LNCAP (cell line): Measurements from ENCODE around the gene FKBP14.

Experiments used
- CTCF ChIP-seq: fragments of 450-650 bp; IDR thresholded peaks from 2 replicates; pipeline ENCODE4 v1.5.1; 2017; ENCODE audit warnings: mild to moderate bottlenecking

Gene FKBP14

GRCh38 chr7:30029696-30030095 is 3.2 kb upstream of the FKBP14 start:
- TF ChIP-seq CTCF = no peak

DNA sequence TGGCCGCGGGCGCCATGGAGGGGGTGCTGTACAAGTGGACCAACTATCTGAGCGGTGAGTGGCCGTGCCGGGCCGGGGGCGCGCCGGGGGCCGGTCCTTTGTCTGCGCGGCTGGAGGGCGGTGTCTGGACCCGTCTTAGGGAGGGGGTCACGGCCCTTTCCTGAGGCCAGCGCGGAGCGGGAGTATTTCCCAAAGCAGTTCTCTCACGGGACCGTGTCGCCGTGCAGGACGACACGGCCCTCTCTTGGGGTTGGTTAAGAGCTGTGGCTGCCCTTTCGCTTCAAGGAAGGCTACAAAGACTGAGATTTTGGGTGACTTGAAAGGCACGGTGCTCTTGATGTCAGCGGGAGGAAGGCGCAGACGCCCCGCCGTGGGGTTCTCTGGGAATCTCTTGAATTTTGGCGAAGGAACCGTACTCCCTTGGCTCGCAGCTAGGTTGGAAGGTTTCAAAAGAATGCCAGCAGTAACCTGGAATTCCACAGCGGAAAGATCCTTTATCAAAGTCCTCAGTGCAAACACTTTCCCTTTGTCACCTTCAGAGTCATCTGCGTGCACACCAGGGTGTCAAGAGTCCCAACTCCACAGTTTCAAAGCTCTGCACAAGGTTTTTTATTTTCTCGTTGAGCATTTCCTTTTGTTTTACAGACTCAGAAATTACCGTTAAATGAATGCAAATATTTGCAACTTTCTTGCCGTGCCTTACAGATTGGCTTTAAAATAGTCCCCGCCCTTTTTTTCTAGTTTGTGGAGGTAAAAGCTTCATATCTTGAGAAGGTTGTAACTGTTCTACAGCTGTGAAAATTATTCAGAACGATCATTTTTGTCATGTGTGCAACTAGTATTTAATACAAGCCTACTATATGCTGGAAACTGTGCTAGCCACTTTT is 2.5 kb upstream of the FKBP14 start:
- no peak for TF ChIP-seq CTCF

DNA sequence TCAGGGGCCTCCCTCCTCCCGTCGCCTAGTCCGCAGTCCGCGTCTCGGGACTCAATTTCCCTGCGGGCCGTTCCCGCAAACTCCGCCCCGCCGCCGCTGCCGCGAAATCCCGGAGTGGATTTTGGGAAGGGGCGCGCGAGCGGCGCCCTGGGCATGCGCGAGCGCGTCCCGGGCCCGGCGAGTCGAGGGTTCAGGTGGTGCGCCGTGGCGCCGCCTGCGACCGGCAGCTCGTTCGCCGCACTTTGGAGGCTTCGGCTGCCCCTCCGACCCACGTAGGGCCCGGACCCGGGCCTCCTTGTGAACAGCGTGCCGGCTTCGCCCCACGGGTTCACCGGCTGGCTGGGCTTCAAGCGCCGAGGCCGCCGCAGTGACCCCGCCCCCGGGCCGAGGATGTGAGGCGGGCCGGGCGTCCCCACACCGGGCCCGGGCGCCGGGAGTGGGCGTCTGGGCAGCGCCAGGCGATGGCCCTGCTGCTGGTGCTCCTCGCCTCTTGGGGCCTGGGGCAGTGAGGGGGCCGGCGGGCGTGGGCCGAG is 1.8 kb upstream of the FKBP14 start, which contains the start of gene PLEKHA8:
Gene PLEKHA8, plus strand, starts transcription at position 197 of the 533 bp plus-strand sequence. CDS start 351 bp downstream, outside the sequence.
- no peak for TF ChIP-seq CTCF

GRCh38 chr7:30027740-30028215 is 1.3 kb upstream of the FKBP14 start:
- TF ChIP-seq CTCF = no peak

GRCh38 chr7:30027065-30027456 is 559 bp upstream of the FKBP14 start:
- TF ChIP-seq CTCF = no peak

DNA sequence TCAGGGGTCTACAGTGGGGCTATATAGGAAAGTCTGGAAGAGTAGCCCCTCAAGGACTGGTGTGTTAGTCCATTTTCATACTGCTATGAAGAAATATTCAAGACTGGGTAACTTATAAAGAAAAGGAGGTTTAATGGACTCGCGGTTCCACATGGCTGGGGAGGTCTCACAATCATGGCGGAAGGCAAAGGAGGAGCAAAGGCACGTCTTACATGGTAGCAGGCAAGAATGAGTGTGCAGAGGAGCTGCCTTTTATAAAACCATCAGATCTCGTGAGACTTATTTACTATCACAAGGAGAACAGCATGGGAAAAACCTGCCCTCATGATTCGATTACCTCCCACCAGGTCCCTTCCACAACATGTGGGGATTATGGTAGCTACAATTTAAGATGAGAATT is 3.0 kb downstream of the FKBP14 start:
- no peak for TF ChIP-seq CTCF

- no peak for TF ChIP-seq CTCF
These were observed 3.5 kb downstream of the FKBP14 start for GRCh38 chr7:30022991-30023390.
